DMS 273 (cell line): ENCODE data around the gene F3.
"Not testable (repeated sequence)": the region's sequence is repeated elsewhere in the genome, so short reads cannot be mapped to it uniquely, and the experiment has no call there.

Source experiments
- DNase-seq: peaks from one replicate; lab custom pipeline; 2025; ENCODE audit not compliant: unreplicated experiment; lab: John Stamatoyannopoulos, UW

Gene F3

GRCh38 chr1:94541246-94542087 lies at the start of gene F3:
TSS of gene F3 (minus strand) at chr1:94541759. CDS start at chr1:94541636, 123 bp downstream.
- peak; percentile 91 for DNase-seq

GRCh38 chr1:94590203-94591137 lies 48.9 kb upstream of the F3 start:
- DNase-seq, result no peak

- DNase-seq, result no peak
These were observed 48.2 kb upstream of the F3 start for GRCh38 chr1:94589728-94590127.

- no peak for DNase-seq
These were observed 41.0 kb upstream of the F3 start for GRCh38 chr1:94582565-94582964.

GRCh38 chr1:94580367-94581115 lies 39.0 kb upstream of the F3 start:
- peak; percentile 17 for DNase-seq

GRCh38 chr1:94579876-94580294 lies 38.3 kb upstream of the F3 start:
- peak; percentile 35 for DNase-seq

- no peak for DNase-seq
These were observed 37.3 kb upstream of the F3 start for GRCh38 chr1:94578856-94579255.

GRCh38 chr1:94573917-94574316 lies 32.4 kb upstream of the F3 start:
- not testable (repeated sequence) for DNase-seq

- no peak for DNase-seq
These were observed 31.2 kb upstream of the F3 start for GRCh38 chr1:94572780-94573179.

GRCh38 chr1:94570965-94571364 lies 29.4 kb upstream of the F3 start:
- DNase-seq, result not testable (repeated sequence)

GRCh38 chr1:94568806-94569205 lies 27.2 kb upstream of the F3 start:
- DNase-seq, result not testable (repeated sequence)

- DNase-seq, result not testable (repeated sequence)
These were observed 26.5 kb upstream of the F3 start for GRCh38 chr1:94567975-94568607.

GRCh38 chr1:94566436-94566835 lies 24.9 kb upstream of the F3 start:
- DNase-seq, result not testable (repeated sequence)

- DNase-seq, result no peak
These were observed 24.3 kb upstream of the F3 start for GRCh38 chr1:94565901-94566300.

GRCh38 chr1:94562519-94563260 lies 21.1 kb upstream of the F3 start:
- no peak for DNase-seq

GRCh38 chr1:94560333-94560732 lies 18.8 kb upstream of the F3 start:
- no peak for DNase-seq

- no peak for DNase-seq
These were observed 18.4 kb upstream of the F3 start for GRCh38 chr1:94559921-94560320.

GRCh38 chr1:94555091-94555490 lies 13.5 kb upstream of the F3 start:
- DNase-seq, result no peak

GRCh38 chr1:94554580-94554979 lies 13.0 kb upstream of the F3 start:
- peak; percentile 74 for DNase-seq

- peak; percentile 31 for DNase-seq
These were observed 12.4 kb upstream of the F3 start for GRCh38 chr1:94553931-94554330.
